Stimulated activated CD4-positive, alpha-beta T cell treated with anti-CD3 and anti-CD28 coated beads, Interleukin-4, amount 100 ng/mL, for 48 hours (primary cell): Measurements from ENCODE around the gene RAI14.

Experiments
- DNase-seq, 2 donors: peaks; one replicate each; pipeline ENCODE4 v3.0.0-alpha.2; 2020; ENCODE audit warnings: low read depth in 2 of 2

Gene RAI14

DNA sequence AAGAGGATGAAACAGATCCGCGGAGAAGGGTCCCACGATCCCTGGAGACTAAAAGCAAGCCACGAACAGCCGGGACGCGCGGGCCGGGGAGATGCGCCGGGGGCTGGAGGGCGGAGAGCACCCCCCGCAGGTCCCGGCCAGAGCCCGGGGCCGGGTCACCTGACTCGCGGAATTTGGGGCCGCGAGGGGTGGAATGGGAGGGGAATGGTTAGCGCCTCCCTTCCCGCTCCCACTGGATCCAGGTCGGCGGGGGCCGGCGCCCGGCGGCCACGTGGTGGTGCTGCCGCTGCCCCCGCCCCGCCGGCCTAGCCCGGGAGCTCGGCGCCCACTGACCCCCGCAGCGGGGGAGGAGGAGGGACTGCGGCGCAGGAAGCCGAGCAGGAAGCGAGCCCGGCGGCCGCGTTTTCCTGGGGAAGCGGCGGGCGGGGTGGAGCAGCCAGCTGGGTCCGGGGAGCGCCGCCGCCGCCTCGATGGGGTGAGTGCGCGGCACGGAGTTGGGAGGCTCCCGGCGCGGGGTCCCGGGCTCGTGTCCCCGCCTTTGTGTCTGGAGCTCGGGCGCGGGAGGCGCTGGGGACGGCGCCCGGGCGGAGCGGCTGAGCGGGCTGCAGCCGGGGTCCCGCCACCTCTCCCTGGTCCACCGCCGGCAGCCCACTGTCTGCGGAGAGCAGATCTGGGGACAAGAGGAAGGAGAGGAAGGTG lies at the start of gene RAI14:
RAI14 (plus strand) TSS at position 328 of the 699 bp plus-strand sequence. CDS start 30,592 bp downstream, outside the sequence.
- DNase-seq, result peak in 1 of 2 donors; percentile 8

DNA sequence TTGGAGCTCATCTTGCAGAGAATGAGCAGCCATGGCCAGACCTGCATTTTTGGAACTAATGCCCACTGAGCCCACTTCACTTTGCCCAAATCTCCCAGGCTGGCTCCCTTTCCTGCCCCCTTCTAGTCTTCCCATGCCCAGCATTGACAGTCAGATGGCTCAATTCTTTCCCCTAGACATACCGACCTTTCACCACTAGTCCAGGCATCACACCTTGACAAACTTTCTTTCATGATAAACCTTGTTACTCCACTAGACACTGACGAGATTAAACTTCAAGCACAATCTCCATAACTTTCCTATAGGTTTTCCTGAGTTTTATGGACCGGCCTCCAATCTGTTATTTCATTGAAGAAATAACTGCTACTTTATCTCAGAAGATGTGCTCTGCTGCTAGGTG lies 47.8 kb upstream of the RAI14 start:
- DNase-seq, result no peak

DNA sequence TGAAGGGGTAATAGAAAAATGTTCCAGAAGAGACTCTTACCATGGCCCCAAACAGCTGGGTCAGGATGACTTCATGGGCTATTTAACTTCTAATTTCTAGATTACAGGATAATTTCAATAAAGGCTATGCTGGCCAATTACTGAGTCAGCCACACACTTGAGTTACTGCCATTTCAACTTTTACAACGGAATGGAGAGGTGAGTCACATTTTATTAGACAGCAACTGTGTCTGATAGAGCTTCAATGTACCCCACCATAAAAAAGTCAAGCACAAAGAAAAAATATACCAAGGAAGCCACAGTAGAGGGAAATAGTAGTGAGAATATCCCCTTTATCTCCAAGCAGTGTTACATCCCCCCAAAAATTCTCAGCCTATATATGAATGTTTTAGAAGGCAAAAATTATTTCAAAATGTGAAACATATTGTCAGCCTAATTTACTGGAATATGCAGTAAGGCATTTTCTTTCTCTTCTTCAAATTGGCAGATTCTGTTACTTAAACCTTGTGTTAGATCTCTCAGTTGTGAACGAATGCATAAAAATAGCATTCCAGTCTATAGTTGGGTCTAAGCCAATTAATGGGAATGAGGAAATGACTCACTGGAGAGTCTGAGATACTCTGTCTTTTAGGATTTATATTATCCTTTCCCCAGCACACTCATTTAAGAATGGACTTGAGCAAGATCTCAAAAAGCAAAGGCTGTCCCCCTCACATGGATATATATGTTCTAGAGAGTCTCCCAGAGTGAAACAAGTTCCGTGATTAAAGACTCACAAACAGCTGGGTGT lies 47.1 kb upstream of the RAI14 start:
- no peak for DNase-seq

DNA sequence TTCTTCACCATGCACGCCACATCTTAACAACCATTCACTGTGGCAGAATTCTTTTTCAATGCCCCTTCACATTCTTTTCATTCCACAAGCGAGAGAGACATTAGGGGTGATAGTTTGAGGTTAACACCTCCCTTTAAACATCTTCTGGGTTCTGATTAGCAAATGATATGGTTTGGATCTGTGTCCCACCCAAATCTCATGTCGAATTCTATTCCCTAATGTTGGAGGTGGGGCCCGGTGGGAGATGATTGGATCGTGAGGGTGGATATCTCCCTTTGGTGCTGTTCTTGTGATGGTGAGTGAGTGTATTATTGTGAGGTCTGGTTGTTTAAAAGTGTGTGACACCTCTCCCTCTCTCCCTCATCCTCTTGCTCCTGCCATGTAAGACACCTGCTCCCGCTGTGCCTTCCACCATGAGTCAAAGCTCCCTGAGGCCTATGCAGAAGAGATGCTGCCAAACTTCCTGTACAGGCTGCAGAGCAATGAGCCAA lies 46.1 kb upstream of the RAI14 start:
- DNase-seq, result no peak

GRCh38 chr5:34610546-34610945 lies 45.6 kb upstream of the RAI14 start:
- no peak for DNase-seq

GRCh38 chr5:34611464-34612415 lies 44.4 kb upstream of the RAI14 start:
- DNase-seq, result no peak

DNA sequence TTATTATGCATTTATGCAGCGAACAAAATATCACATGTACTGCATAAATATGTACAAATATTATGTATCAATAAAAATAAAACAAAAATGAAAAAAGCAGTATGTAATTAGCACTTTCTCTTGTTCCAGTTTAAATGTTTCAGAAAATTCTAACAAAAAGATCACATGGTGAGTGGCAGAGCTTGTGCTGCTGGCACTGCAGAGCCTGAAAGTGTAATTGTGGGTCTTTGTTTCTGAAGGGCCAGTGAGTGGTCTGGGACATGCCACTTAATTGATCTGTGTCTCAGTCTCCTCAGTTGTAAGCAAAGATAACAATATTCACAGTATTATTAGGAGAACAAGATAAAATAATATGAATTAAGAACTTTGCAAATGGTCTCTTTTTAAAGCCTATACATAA lies 39.5 kb upstream of the RAI14 start:
- no peak for DNase-seq

DNA sequence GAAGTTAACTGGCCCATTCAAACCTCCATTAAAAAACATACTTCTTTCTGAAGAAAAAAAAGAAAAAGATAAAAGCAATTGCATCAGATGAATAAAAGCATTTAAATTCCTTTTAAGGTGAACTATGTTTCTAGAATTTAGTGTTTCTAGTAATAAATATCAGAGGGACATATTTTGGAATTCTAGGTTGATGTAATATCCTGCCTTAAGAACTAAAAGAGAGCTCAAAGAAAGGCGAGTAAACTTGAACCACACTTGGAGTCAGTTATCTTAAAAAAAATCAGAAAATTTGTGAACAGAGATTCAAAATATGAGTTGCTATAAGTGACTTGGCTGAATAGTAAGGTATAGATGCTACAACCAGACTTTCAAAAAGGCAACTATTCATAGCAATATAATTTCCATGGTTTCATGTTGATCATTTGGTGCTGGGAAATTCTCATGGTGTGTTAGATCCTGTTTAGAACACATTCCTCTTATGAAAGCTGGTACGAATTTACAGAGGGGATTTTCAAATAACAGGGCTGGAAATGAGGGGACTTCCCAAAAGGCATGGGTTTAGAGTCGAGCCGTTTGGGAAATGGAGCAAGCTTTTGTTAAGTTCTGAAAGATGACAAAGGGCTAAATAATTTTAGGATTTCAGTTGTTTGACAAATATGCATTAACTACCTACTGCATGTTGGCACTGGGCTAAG lies 37.6 kb upstream of the RAI14 start:
- no peak for DNase-seq

DNA sequence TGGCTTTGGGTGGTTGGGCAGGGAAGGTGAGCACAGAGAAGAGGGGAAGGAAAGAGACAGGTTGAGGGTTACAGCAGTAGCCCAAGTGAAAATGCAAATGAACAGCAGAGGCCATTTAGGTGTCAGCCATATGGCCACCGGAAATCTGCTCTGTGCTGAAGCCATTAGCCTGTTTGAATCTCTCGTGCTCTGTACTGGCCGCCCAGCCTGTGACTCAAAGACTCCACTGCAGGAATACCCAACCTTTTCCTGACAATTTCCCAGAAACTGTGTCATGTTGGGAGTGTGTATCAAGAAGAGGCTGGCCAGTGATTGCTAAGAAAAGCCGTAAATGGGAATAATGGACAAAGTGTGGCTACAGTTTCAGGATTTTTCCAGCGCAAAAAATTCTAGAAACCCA lies 35.9 kb upstream of the RAI14 start:
- no peak for DNase-seq

DNA sequence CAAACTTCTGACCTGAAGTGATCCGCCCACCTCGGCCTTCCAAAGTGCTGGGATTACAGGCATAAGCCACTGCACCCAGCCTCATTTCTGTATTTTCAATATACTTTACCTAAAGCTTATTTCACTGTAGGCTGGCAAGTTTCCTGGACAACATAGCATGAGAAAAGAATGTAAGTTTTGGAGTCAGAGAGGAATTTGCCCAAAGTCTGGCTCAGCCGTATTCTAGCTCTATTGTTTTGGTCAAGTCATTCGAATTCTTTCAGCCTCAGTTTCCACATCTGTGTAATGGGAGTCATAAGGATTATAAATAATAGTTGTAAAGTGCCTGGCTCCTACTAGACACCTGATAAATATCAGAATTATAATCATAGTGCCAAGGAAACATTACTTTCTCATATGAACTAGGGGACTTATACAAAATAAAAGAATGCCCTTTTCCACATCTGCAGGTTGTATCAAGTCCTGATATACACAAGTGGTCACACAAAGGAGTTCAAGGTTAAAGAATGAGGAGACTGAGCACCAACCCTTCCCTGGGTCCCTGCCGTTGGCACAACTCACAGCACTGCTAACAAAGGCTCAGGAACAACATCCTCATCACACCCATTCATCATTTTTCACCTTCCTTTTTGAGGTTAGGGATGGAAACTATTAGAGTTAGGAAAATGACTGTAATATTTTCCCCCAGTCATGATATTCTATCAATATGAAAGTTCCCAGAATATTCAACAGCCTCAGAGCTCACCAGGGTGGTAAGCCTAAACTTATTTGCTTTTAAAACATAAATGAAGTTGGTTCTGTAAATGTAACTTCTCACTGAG lies 34.6 kb upstream of the RAI14 start:
- no peak for DNase-seq

DNA sequence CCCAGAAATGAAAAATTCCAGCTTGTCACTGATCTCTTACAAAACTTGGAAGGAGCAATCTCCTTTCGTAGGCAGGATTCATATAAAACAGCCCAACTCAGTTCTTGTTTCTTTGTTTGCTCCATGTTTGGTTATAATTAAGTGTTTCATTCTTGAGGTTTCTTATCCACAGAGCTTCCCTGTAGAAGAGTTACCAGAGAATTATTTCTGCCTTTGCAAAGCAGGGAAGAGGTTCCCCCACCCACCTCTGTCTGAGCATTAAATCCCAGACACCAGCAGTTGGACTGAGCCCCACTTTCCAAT lies 34.1 kb upstream of the RAI14 start:
- DNase-seq, result no peak

DNA sequence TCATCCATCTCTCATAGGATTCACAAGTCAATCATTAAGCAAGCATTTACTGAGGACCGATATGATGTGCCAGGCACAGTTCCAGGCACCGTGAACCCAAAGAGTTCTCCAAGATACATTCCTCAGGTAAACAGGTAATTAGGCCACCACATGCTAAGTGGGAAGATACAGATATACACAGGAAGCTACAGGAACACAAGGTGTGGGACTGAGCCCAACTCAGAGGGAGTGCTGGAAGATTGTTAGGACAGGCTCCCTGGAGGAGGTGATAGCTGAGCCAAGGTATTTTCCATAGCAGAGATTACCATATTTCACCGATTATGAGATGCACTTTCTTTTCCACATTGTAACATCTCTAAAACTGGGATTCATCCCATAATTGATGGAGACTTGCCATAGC lies 31.4 kb upstream of the RAI14 start:
- no peak for DNase-seq

DNA sequence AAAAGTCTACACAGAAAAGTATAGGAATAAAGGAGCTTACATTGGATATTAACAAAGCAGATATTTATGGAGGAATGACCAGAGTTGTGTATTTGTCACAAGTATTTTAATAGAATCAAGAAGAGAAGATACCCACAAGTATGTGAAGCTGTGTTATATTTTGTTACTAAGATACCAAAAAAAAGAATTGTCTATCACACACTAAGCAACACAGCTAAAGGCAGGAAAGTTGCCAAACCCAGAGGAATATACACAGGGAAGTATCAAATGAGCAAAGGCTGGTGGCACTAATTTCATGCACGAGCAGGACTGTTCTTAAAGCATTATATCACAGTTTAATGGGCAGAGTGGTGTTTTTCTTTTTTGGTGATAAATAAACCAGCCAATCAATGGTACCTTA lies 30.9 kb upstream of the RAI14 start:
- DNase-seq, result no peak

DNA sequence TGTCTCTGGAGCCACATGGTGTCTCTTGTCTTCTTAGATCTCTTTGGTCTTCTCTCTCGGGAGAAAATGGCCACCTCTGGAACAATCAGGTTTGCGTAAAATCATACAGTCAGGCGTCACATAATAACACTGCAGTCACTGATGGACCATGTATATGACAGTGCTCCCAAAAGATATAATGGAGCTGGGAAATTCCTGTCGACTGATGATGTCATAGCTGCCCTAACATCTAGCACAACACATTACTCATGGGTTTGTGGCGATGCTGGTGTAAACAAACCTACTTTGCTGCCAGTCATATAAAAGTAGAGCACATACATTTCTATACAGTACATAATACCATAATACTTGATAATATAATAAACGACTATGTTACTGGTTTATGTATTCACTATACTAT lies 30.1 kb upstream of the RAI14 start:
- no peak for DNase-seq

DNA sequence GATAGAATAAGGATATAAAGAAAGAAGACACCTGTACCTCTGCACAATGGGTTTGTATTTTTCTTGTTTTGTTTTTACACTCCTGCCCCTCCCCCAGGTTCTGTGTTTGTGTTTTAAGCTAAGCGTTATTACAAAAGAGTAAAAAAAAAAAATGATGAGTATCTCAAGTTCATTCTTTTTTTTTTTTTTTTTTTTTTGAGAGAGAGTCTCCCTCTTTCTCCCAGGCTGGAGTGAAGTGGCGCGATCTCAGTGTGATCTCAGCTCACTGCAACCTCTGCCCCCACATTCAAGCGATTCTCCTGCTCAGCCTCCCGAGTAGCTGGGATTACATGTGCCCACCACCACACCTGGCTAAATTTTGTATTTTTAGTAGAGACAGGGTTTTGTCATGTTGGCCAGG lies 29.4 kb upstream of the RAI14 start:
- no peak for DNase-seq

DNA sequence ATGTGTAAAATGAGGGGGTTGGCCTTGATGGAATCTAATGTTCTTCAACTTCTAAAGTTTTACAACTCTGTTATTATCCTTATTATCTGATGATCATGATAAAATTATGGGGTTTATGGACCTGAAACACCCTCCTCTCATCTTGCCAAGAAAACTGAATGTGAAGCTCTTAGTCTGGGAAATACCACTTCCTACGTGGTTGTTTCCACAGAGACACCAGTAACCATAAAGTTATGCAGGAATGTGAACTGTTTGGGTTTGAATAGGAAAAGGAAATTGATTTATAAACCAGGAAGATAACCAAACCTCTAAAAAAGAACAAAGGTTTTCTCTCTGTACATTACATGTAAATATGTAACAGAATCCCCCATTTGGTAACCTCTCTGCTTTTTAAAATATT lies 28.3 kb upstream of the RAI14 start:
- DNase-seq, result no peak

DNA sequence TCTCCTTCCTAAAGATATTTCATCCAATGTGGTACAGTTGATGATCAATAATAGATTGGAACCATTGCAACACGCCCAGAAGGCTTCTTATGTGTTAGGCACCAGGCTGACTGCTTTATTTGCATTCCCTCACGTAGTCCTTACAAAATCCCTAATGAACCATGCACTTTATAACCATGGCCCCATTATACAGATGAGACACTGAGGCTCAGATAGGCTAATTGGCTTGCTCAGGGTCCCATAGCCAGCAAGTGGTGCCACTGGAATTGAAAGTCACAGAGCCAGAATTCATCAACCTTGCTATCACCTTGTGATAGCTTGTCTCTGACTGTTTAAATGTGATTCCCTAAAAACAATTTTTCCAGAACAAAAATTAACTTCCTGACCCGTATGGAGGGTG lies 27.8 kb upstream of the RAI14 start:
- no peak for DNase-seq

DNA sequence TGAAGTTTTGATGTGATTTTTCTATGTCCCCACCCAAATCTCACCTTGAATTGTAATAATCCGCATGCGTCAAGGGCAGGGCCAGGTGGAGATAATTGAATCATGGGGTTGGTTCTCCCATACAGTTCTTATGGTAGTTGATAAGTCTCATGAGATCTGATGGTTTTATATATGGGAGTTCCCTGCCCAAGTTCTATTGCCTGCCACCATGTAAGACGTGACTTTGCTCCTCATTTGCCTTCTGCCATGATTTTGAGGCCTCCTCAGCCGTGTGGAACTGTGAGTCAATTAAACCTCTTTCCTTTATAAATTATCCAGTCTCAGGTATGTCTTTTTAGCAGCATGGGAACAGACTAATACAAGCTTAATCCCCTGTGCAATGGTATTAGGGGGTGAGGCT lies 25.5 kb upstream of the RAI14 start:
- no peak for DNase-seq

DNA sequence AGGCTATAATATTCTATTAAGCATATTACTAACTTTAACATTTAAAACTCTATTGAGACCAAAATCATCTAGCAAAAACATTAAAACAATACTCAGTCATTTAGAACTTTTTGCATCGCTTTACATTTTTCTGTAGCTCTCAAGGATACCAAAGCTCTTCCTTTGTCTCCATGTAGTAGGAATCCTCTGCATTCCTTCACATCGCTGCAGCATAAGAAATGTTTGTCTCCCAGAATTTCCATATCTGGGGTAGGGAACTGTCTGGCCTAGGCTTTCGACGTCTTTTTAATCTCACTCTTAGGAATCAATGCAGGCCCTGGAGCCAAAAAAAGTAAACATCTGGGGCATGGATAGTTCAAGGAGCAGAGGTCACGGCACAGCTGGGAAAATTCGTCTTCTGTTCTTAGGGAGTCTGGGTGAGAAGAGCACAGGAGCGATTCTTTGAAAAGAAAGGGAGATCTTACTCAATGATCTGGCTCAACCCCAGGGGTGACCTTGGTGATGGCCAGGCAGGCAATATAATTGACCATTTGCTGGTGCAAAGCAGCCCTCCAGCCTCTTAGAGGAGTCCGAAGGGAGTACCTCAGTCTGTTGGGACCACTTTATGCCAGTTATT lies 23.2 kb upstream of the RAI14 start:
- DNase-seq, result no peak

DNA sequence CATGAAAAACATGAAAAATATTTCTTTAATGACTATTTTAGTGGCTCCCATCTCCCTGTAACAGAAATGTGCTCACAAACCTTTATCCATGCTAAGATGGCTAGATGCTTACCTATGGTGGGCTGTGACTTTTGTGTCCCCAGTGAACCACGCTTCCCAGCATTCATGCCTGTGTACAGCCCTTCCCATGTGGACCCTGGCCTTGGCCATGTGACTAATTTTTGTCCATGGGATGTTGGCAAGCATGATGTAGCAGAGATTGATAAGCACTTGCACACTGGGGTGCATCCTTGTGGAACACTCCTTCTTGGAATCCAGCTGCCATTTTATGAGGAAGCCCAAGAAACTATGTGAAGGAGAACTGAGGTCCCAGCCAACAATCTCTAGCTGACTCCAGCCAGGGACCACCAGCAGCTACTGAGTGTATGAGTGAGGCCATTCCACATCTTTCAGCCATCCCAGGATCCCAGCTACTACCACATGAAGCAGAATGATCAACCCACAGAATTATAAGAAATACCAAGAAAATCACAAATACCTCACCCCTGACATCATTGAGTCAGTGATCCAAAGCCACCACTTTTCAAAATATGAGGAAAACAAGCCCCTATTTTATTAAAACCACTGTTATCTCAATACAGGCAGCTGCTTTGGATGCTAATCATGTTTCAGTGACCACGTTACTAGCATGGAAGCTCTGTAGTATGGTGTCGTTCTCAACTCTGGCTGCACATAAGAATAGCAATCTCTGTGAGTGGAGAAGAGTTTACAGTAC lies 16.1 kb upstream of the RAI14 start:
- no peak for DNase-seq
